ENCODE measurements around the gene C2orf15. TPM values are rescaled to one million over a fixed set of nuclear protein-coding genes. Genes with fewer than 3 reads are reported as not detected.
"Not testable (repeated sequence)": the region's sequence is repeated elsewhere in the genome, so short reads cannot be mapped to it uniquely, and the experiment has no call there.

Gene C2orf15
- total RNA-seq, 1 donor from 2014 or later, result 0.69 TPM

DNA sequence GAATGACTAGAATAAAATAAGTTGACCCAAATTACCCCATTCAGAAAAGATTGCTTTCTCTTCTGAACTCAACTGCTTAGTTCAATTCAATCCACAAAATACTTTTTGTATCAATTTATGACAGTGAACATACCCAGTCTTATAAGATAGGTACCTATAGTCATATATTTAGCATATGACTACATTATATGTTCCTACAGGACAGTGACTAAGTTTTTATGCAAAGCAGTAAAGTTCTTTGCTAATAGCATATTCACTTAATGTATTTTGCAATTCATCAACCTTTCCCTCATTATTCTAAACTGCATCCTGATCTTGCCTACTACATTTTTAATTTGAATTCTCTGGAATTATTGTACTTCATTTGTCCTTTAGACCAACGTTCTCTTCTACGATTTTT lies 30.3 kb upstream of the C2orf15 start:
- POLR2A ChIA-PET, result no interaction called here
- peaks cover 2% of the 10 kb centered on the region for H3K36me3 Mint-ChIP-seq (ENCODE audit: low read depth)
- H3K27me3 Mint-ChIP-seq, result no peaks in the 10 kb centered on the region
- H3K4me3 Mint-ChIP-seq, result no peak overlapping the region
- no peaks in the 10 kb centered on the region for H3K9me3 Mint-ChIP-seq
- ATAC-seq (ENCODE audit: low read depth) (no peak), DNase-seq (no peak)
- intact Hi-C loops (cut with micrococcal nuclease), result no loop called here
- no peak overlapping the region for H3K27ac Mint-ChIP-seq
- H3K4me1 Mint-ChIP-seq, result no peaks in the 10 kb centered on the region
- TF ChIP-seq, protein P1, sequence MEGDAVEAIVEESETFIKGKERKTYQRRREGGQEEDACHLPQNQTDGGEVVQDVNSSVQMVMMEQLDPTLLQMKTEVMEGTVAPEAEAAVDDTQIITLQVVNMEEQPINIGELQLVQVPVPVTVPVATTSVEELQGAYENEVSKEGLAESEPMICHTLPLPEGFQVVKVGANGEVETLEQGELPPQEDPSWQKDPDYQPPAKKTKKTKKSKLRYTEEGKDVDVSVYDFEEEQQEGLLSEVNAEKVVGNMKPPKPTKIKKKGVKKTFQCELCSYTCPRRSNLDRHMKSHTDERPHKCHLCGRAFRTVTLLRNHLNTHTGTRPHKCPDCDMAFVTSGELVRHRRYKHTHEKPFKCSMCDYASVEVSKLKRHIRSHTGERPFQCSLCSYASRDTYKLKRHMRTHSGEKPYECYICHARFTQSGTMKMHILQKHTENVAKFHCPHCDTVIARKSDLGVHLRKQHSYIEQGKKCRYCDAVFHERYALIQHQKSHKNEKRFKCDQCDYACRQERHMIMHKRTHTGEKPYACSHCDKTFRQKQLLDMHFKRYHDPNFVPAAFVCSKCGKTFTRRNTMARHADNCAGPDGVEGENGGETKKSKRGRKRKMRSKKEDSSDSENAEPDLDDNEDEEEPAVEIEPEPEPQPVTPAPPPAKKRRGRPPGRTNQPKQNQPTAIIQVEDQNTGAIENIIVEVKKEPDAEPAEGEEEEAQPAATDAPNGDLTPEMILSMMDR (IDR thresholded peaks at IDR 0.05), result no peak
- CTCF ChIA-PET, result no interaction called here

DNA sequence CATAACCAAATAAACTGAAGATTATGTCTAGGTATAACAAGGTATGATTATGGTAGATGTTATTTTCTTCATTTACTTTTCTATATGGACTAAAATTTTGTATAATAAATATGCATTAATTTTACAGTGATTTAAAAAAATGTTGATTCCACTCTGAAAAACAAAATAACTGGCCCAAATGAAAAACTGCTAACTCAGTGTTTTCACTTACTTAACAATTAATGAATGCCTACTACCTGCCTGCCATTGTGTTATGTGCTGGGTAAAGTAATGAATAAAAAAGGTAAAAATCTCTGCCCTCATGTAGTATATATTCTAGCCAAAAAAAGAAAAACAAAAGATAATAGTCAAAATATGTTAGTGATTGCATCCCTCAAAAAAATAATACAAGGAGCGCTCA lies 29.6 kb upstream of the C2orf15 start:
- intact Hi-C loops (cut with micrococcal nuclease), result no loop called here
- ChIA-PET POLR2A (no interaction called here), CTCF (no interaction called here)
- H3K4me3 Mint-ChIP-seq, result no peak overlapping the region
- no peaks in the 10 kb centered on the region for H3K9me3 Mint-ChIP-seq
- ATAC-seq (ENCODE audit: low read depth) (no peak), DNase-seq (no peak)
- H3K4me1 Mint-ChIP-seq, result no peaks in the 10 kb centered on the region
- H3K27ac Mint-ChIP-seq, result no peak overlapping the region
- H3K27me3 Mint-ChIP-seq, result no peaks in the 10 kb centered on the region
- TF ChIP-seq, protein P1 (IDR thresholded peaks at IDR 0.05), result no peak
- H3K36me3 Mint-ChIP-seq (ENCODE audit: low read depth), result peaks cover 2% of the 10 kb centered on the region

DNA sequence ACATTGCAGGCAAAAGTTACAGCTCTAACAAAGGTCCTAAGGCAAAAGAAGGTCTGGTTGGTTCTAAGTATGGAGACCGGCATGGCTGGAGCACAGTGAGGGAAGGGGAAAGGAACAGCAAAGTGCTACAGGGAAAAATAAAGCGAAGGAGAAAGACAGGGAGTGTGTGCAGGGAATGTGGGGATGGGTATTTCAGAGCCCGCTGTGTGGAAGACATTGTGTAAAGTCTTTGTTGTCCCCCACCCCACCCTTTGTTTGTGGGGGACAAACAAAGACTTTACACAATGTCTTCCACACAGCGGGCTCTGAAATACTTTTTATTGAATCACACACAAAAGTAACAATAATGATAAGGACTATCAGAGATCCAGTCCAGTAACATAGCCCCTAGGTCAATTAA lies 28.9 kb upstream of the C2orf15 start:
- Mint-ChIP-seq H3K27ac (no peak overlapping the region), H3K9me3 (no peaks in the 10 kb centered on the region), H3K4me1 (no peaks in the 10 kb centered on the region), H3K4me3 (no peak overlapping the region), H3K36me3 (ENCODE audit: low read depth) (peaks cover 2% of the 10 kb centered on the region), H3K27me3 (no peaks in the 10 kb centered on the region)
- TF ChIP-seq, protein P1 (IDR thresholded peaks at IDR 0.05), result no peak
- DNase-seq (no peak), ATAC-seq (ENCODE audit: low read depth) (no peak)
- POLR2A ChIA-PET, result no interaction called here
- intact Hi-C loops (cut with micrococcal nuclease), result no loop called here
- CTCF ChIA-PET, result no interaction called here

DNA sequence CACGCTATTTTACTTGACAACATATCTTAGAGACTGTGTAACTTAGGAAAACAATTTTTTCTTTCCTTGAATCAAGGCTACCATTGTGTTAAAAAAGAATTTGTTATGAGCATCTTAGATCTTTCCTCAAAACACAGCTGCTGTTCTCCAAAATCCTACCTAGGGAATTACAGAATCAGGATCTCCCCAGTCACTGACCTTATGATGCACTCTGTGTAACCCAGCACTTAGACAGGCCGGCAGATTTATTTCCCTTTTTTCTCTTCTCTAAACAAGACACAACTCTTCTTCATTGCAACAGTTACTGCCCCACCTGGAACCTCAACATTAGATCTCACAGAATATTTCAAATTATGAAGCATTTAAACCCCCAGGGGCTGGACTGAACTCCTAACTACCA lies 13.5 kb upstream of the C2orf15 start:
- intact Hi-C loops (cut with micrococcal nuclease), result no loop called here
- peaks cover 43% of the 10 kb centered on the region for H3K36me3 Mint-ChIP-seq (ENCODE audit: low read depth)
- TF ChIP-seq, protein P1 (IDR thresholded peaks at IDR 0.05), result no peak
- CTCF ChIA-PET, result no interaction called here
- DNase-seq (no peak), ATAC-seq (ENCODE audit: low read depth) (no peak)
- no peak overlapping the region for H3K27ac Mint-ChIP-seq
- POLR2A ChIA-PET, result no interaction called here
- H3K9me3 Mint-ChIP-seq, result peaks cover 21% of the 10 kb centered on the region
- no peaks in the 10 kb centered on the region for H3K27me3 Mint-ChIP-seq
- H3K4me3 Mint-ChIP-seq, result no peak overlapping the region
- H3K4me1 Mint-ChIP-seq, result no peaks in the 10 kb centered on the region

DNA sequence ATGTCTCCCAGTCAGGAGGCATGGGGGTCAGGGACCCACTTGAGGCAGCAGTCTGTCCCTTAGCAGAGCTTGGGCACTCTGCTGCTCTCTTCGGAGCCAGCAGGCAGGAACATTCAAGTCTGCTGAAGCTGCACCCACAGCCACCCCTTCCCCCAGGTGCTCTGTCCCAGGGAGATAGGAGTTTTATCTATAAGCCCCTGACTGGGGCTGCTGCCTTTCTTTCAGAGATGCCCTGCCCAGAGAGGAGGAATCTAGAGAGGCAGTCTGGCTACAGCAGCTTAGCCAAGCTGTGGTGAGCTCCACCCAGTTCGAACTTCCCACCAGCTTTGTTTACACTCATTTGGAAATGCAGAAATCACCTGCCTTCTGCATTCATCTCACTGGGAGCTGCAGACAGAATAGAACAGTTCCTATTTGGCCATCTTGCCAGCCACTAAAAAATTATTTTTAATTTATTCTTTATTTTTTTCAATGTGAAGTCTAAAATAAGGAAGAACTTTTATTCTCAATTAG lies 6.4 kb upstream of the C2orf15 start:
- CTCF ChIA-PET; H3K27me3 Mint-ChIP-seq; H3K36me3 Mint-ChIP-seq (ENCODE audit: low read depth); H3K4me3 Mint-ChIP-seq; H3K4me1 Mint-ChIP-seq; ATAC-seq (ENCODE audit: low read depth); DNase-seq; intact Hi-C loops (cut with micrococcal nuclease); POLR2A ChIA-PET; H3K27ac Mint-ChIP-seq: not testable (repeated sequence)
- H3K9me3 Mint-ChIP-seq, result peaks cover 22% of the 10 kb centered on the region

DNA sequence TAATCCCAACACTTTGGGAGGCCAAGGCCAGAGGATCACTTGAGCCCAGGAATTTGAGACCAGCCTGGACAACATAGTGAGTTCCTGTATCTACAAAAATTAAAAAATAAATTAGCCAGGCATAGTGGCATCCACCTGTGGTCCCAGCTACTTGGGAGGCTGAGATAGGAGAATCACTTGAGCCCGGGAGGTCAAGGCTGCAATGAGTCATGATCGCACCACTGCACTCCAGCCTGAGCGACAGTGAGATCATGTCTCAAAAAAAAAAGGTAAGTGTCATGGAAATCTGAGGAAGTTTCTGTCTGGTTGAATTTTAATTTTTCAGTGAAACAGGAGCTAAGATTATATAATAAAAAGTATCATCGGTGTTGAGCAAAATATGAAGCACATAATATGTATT lies 2.5 kb upstream of the C2orf15 start:
- TF ChIP-seq, protein P1 (IDR thresholded peaks at IDR 0.05), result no peak
- intact Hi-C loops (cut with micrococcal nuclease), result no loop called here
- Mint-ChIP-seq H3K36me3 (ENCODE audit: low read depth) (peaks cover 16% of the 10 kb centered on the region), H3K27me3 (no peaks in the 10 kb centered on the region), H3K4me1 (peaks cover 24% of the 10 kb centered on the region), H3K9me3 (peaks cover 4% of the 10 kb centered on the region), H3K4me3 (no peak overlapping the region), H3K27ac (peak overlapping the region; percentile 30)
- ChIA-PET CTCF (interaction anchor here (0.6 to 0.7 kb wide), 2 partner anchors 58 to 122 kb away, joined by 3 read pairs; no protein-coding TSS in a partner anchor), POLR2A (no interaction called here)
- DNase-seq (no peak), ATAC-seq (ENCODE audit: low read depth) (no peak)
